SKM-1 treated with dmso at 0.1 percent for 144 hours (cell line): ENCODE data around the gene SPATA21.

Source experiments
- DNase-seq: peaks from one replicate; lab custom pipeline; 2025; ENCODE audit not compliant: unreplicated experiment; lab: John Stamatoyannopoulos, UW

The SPATA21 gene

DNA sequence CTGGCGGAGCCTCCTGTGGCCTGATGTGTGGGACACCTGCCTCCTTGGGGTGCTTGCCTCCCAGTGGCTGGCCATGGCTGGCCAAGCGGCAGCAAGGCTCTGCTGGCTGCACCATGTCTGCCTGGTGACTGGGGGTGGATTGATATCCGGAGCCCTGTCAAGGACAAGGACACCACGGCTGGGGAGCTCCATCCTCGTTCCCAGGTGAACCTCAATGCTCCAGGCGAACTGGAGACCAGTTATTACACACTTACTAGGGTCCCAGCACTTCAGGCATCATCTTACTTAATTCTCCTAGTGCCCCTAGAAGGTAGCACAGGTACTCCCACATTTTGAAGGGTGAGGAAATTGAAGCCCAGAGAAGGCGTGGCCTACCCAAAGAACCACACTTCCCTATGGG is 15.2 kb downstream of the SPATA21 start:
- no peak for DNase-seq

DNA sequence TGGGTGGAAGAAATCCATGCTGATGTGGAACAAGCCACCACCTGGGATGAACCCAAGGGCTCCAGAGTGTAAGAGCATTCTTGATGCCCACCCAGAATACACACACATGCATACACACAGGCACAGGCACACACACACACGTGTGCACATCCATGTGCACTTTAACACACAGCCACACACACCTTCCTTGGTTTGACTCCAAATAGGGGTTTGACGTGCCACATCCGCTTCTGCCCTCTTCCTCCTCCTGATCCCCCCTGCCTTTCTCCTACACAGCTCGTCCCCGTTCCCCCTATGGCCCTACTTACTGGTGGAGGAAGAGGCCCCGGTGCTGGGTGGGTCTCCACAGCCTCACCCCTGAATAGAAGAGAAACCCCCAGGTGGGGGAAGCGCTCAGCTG is 16.0 kb downstream of the SPATA21 start:
- no peak for DNase-seq

DNA sequence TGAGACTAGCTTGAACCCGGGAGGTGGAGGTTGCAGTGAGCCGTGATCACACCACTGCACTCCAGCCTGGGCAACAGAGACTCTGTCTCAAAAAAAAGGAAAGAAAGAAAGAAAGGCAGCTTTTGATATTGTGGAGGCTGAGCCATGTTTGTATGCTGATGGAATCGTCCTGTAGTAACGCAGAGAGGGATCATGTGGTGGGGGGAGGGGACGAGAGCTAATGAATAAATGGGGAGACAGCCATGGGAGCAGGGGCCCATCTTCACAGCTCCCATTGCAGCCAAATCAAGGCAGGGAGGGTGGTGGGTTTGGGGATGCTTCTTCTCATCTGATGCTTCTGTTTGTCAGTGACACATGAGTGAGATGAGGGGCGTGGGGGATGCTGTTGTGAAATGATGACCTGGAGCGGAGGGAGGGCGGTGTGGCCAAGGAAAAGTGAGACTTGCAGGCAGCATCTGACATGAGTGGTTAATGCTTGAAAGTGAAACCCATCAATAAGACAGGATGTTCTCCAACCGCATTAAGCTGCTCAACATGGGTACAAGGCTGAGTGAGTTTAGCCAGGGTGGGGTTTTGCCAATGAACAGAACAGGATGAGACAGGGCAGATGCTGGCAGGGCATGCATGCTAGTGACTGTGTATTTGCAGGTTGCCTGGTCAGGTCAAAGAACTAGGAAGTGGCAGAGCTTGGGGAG is 16.7 kb downstream of the SPATA21 start:
- DNase-seq: no peak

GRCh38 chr1:16418823-16419425 is 18.3 kb downstream of the SPATA21 start:
- DNase-seq: peak; percentile 34

DNA sequence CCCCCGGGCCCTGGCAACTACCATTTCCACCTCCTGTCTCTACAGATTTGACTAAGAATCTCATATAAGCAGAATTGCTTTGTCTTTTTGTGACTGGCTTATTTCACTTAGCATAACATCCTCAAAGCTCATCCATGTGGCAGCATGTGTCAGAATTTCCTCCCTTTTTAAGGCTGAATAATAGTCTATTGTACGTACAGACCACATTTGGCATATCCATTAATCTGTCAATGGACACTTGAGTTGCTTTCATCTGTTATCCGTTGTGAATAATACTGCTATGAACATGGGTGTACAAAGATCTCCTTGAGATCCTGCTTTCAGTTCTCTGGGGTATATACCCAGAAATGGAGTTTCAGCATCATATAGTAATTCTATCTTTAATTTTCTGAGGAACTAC is 24.0 kb downstream of the SPATA21 start:
- no peak for DNase-seq

DNA sequence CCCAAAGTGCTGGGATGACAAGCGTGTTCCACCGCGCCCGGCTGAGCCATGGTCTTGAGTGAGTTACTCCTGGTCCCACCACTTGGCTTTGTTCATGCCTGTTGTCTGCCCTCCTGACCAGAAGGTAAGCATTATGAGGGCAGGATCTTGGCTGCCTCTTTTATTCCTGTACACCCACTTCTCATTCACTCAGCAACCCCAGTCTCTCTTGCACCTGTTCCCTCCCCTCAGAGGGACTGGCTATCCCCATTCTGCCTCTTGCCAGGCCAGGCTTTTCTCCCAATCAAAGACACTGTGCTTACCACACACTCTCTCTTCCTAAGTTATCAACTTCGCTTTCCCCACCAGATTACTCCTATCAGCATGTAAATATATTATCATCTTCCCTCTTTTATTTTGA is 26.4 kb downstream of the SPATA21 start:
- DNase-seq: no peak

DNA sequence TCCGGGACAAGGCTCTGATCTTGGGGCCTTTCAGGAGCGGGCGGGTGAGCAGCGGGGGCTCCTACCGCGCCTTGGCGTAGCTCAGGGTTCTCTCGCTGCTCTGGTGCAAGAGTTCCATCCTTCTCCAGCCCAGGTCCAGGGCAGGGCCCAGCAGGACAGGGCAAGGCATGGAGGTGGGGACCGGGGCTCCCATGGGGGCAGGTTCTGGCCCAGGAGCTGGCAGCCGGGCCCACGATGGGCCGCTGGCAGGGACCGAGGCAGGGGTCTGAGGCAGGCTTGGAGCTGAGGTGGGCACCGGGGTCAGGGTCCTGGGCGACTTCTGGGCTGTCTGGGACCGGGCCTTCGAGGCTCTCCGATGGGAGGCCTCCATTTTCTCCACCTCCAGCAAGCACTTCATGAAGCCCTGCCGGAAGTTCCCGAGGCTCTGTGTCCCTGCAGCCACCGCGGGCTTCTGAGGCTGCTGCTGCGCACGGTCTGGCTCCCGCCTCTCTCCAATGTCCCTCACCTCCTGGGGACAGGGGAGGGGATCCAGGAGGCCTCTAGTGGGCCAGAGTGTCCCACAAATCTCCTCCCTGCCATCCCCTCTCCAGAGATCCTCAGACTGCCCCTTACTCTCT is 27.6 kb downstream of the SPATA21 start:
- no peak for DNase-seq

GRCh38 chr1:16406868-16407267 is 30.4 kb downstream of the SPATA21 start:
- no peak for DNase-seq

- no peak for DNase-seq
These were observed 31.8 kb downstream of the SPATA21 start for GRCh38 chr1:16405441-16405840.

DNA sequence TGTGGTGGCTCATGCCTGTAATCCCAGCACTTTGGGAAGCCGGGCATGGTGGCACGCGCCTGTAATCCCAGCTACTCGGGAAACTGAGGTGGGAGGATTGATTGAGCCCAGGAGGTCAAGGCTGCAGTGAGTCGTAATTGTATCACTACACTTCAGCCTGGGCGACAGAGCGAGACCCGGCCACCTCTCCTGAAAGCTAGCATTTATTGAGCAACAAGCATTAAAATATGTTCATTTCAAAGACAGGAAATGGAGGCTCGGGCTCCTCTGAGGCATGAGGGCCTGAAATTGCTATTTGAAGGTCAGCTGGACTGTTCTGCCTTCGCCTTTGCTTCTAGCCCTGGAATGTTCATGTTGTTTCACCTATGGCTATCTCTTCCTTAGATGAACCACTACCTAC is 34.5 kb downstream of the SPATA21 start:
- no peak for DNase-seq

- no peak for DNase-seq
These were observed 38.8 kb downstream of the SPATA21 start for GRCh38 chr1:16398371-16398953.

- no peak for DNase-seq
These were observed 40.1 kb downstream of the SPATA21 start for GRCh38 chr1:16397120-16397519.

GRCh38 chr1:16396591-16396990 is 40.6 kb downstream of the SPATA21 start:
- no peak for DNase-seq

DNA sequence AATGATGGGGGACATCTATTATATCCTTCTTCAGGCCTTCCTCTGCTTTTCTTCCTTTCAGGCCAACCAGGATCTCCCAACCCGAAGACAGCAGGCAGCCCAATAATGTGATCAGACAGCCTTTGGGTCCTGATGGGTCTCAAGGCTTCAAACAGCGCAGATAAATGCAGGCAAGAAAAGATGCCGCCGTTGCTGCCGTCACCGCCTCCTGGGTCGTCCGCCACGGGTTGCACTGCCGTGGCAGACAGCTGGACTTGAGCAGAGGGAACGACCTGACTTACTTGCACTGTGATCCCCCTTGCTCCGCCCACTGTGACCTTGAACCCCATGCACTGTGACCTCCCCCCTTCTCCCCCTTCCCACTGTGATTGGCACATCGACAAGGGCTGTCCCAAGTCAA is 42.2 kb downstream of the SPATA21 start:
- no peak for DNase-seq

DNA sequence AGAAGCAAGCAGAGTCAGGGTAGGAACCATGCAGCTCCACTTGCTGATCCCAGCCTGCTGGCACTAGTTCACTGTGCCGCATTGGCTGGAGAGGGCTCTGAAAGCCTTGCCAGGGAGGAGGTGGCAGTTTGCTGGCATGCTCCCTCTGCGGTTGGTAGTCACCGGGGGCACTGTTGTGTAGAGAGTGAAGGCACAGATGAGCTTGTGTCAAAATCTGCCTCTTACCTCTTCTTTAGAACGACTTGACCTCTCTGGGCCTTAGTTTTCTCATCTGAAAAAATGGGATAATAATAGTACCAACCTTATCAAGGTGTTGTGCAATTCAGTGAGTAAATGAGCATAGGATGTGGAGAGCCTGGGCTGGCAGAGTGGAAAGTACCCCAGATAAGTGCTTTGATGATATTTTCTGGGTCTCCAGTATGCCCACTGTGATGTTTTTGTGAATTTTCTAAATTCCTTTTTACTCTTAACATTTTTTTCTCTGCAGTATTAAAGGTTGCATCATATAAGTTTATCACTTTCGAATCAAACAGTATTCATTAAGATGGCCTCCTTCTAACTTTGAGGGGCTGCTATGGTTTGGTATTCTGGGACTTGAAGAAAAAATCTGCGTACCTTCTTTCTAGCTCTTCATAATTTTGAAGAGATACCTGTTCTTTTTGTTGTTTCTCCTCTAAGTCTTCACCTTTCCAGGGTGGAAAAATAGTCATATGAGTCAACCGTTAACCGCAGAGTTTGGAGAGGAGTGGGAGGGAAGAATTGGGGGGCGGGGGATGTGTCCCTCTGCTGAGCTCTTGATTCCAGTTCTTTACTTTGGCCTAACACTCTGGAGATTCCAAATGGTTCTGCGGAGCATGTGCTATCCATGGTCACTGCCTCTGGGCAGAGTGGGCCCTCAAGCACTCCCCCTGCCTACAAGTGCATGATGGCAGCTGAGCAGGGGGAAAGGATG is 43.4 kb downstream of the SPATA21 start:
- no peak for DNase-seq

DNA sequence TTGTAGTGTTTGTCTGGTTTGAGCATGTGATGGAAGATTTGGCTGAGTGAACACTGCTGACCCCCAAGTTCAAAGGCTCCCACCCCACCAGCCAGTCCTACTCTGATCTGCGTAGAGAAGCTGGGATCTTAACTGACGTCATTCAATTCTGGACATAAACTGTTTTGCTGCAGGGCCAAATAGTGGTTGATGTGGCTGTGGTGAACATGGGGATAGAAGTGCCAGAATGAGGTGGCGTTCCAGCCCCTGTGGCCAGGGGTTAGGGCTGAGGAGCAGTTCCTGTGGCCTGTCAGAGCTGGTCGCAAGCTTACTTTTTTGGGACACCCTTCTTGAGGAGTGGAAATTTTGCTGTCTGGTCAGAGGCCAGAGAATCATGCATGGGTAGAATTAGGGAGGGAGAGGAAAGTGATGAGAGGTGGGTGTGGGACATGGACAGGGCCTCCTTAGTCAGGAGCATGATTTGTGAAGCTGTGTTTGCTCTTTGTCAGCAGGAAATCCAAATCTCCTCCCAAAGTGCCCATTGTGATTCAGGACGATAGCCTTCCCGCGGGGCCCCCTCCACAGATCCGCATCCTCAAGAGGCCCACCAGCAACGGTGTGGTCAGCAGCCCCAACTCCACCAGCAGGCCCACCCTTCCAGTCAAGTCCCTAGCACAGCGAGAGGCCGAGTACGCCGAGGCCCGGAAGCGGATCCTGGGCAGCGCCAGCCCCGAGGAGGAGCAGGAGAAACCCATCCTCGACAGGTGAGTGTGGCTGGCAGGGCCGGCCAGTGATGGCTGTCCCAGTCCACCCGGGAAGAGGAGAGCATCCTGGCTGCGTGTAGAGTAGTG is 44.3 kb downstream of the SPATA21 start:
- no peak for DNase-seq

- DNase-seq: peak; percentile 26
These were observed 45.8 kb downstream of the SPATA21 start for GRCh38 chr1:16391411-16391810.

- no peak for DNase-seq
These were observed 49.7 kb downstream of the SPATA21 start for GRCh38 chr1:16387201-16388188.
